SH-SY5Y (cell line): ENCODE results near the gene SORCS3.

Source experiments
- GATA2 ChIP-seq: IDR thresholded peaks from 2 replicates; pipeline ENCODE4 v1.6.1; 2011; ENCODE audit warnings: mild to moderate bottlenecking, low read depth, low read length
- GATA3 ChIP-seq: IDR thresholded peaks from 2 replicates; pipeline ENCODE4 v1.6.1; 2011; ENCODE audit warnings: low read depth, mild to moderate bottlenecking, low read length, moderate library complexity

Gene SORCS3

GRCh38 chr10:104641187-104641936 is at the start of gene SORCS3:
Gene SORCS3, plus strand, starts transcription at chr10:104641290.
- TF ChIP-seq GATA3 (no peak), GATA2 (no peak)

GRCh38 chr10:104591441-104591840 is 49.6 kb upstream of the SORCS3 start:
- TF ChIP-seq GATA2 (peak; percentile 44; the same call in 1 of the 2 replicates), GATA3 (no peak)

GRCh38 chr10:104601166-104601565 is 39.9 kb upstream of the SORCS3 start:
- TF ChIP-seq GATA3 (no peak), GATA2 (no peak)

GRCh38 chr10:104608091-104608828 is 32.8 kb upstream of the SORCS3 start:
- TF ChIP-seq GATA2 (no peak), GATA3 (no peak)

GRCh38 chr10:104612571-104613205 is 28.4 kb upstream of the SORCS3 start:
- TF ChIP-seq GATA2 (no peak), GATA3 (no peak)

- TF ChIP-seq GATA3 (no peak), GATA2 (no peak)
Measured at GRCh38 chr10:104613406-104613805, 27.7 kb upstream of the SORCS3 start.

- no peak for TF ChIP-seq GATA2
- no peak for TF ChIP-seq GATA3
Measured at GRCh38 chr10:104614245-104614831, 26.8 kb upstream of the SORCS3 start.

GRCh38 chr10:104615136-104615535 is 26.0 kb upstream of the SORCS3 start:
- TF ChIP-seq GATA2 (no peak), GATA3 (no peak)

- TF ChIP-seq GATA2 (no peak), GATA3 (no peak)
Measured at GRCh38 chr10:104617831-104618230, 23.3 kb upstream of the SORCS3 start.

- TF ChIP-seq GATA2 (no peak), GATA3 (no peak)
Measured at GRCh38 chr10:104622175-104622574, 18.9 kb upstream of the SORCS3 start.

GRCh38 chr10:104622598-104623209 is 18.4 kb upstream of the SORCS3 start:
- no peak for TF ChIP-seq GATA2
- no peak for TF ChIP-seq GATA3

GRCh38 chr10:104630731-104631130 is 10.4 kb upstream of the SORCS3 start:
- no peak for TF ChIP-seq GATA2
- no peak for TF ChIP-seq GATA3

- TF ChIP-seq GATA3: no peak
- TF ChIP-seq GATA2: no peak
Measured at GRCh38 chr10:104631946-104632345, 9.1 kb upstream of the SORCS3 start.

GRCh38 chr10:104638861-104639589 is 2.1 kb upstream of the SORCS3 start:
- no peak for TF ChIP-seq GATA2
- TF ChIP-seq GATA3: no peak
